ENCODE data around the gene C11orf68.

DNA sequence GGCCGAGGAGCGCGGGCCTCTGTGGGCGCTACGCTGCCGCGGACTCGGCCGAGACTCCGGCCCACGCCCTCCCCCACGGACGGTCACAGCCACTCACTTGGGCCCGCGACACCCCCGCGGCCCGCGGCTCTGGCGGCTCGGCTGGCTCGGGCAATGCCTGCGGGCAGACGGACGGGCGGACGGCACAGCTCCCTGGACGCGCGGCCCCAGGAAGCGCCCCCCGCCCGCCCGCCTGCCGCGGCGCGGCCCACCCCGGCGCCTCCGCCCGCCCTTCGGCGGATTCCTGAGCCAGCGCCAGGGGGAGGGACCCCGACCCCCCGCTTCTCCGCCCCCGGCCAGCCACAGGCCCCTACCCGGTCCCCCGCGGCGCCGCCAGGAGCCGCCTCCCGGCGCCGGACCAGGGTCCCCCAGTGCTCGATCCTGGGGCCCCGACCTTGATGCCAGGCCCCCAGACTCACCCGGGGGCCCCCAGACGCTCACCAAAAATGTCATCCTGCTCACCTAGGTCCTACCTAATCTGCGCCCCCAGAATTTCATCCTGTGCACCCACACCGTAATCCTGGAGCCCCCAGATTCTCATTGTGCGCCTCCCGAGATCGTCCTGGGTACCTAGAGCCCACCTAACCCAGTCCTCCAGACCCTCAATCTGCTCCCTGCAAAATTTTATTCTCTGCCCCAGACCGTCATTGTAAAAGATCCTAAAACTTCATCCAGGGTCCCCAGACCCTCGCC lies 46.1 kb downstream of the C11orf68 start, which contains the start of gene EFEMP2:
- TF ChIP-seq, protein P1, sequence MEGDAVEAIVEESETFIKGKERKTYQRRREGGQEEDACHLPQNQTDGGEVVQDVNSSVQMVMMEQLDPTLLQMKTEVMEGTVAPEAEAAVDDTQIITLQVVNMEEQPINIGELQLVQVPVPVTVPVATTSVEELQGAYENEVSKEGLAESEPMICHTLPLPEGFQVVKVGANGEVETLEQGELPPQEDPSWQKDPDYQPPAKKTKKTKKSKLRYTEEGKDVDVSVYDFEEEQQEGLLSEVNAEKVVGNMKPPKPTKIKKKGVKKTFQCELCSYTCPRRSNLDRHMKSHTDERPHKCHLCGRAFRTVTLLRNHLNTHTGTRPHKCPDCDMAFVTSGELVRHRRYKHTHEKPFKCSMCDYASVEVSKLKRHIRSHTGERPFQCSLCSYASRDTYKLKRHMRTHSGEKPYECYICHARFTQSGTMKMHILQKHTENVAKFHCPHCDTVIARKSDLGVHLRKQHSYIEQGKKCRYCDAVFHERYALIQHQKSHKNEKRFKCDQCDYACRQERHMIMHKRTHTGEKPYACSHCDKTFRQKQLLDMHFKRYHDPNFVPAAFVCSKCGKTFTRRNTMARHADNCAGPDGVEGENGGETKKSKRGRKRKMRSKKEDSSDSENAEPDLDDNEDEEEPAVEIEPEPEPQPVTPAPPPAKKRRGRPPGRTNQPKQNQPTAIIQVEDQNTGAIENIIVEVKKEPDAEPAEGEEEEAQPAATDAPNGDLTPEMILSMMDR (conservative IDR thresholded peaks at IDR 0.05): no peak
- no peak for TF ChIP-seq EZH2 (IDR thresholded peaks at IDR 0.05; ENCODE audit: low read depth)
